Measurements from ENCODE around the gene NPPA. TPM values are rescaled to one million over a fixed set of nuclear protein-coding genes. Genes with fewer than 3 reads are reported as not detected.

Gene NPPA
- total and polyA plus RNA-seq, 8 donors = 0.48 to 7.2 (median 2.7) TPM; not detected in 3

GRCh38 chr1:11823366-11824137 lies 24.0 kb downstream of the NPPA start:
- intact Hi-C loops (cut with DNase I; ENCODE audit: low total_unique reads) = no loop called here

GRCh38 chr1:11822091-11822490 lies 25.5 kb downstream of the NPPA start:
- Histone ChIP-seq H3K36me3 (peaks cover 45 to 100% (median 100%) of the 10 kb centered on the region in 4 donors), H3K9me3 (no peaks in the 10 kb centered on the region), H3K27me3 (no peaks in the 10 kb centered on the region), H3K4me3 (no peak overlapping the region), H3K4me1 (no peaks in the 10 kb centered on the region), H3K27ac (no peak overlapping the region)
- no peak for DNase-seq
- intact Hi-C loops (cut with DNase I; ENCODE audit: low total_unique reads) = no loop called here
- 88 to 97% (median 95%) methylated on average over 3 of the region's 3 CpGs for WGBS, 5 donors
- TF ChIP-seq EP300 (IDR thresholded peaks at IDR 0.05) = no peak
- TF ChIP-seq POLR2A (IDR thresholded peaks at IDR 0.05) = no peak
- no peak for TF ChIP-seq POLR2AphosphoS5 (IDR thresholded peaks at IDR 0.05)
- no peak for TF ChIP-seq CTCF (IDR thresholded peaks at IDR 0.05)

More at GRCh38 chr1:11823366-11824137, 24.0 kb downstream of the NPPA start:
- no peaks in the 10 kb centered on the region for H3K9me3 ChIP-seq
- H3K27me3 ChIP-seq = no peaks in the 10 kb centered on the region
- DNase-seq = no peak
- peaks cover 48 to 100% (median 100%) of the 10 kb centered on the region in 4 donors for H3K36me3 ChIP-seq
- 53 to 82% (median 65%) methylated on average over 15 to 17 of the region's 17 CpGs for WGBS, 5 donors
- no peak overlapping the region for H3K27ac ChIP-seq
- TF ChIP-seq POLR2AphosphoS5 (IDR thresholded peaks at IDR 0.05) (no peak), CTCF (IDR thresholded peaks at IDR 0.05) (no peak), EP300 (IDR thresholded peaks at IDR 0.05) (no peak), POLR2A (IDR thresholded peaks at IDR 0.05) (no peak)
- H3K4me1 ChIP-seq = no peaks in the 10 kb centered on the region
- H3K4me3 ChIP-seq = no peak overlapping the region

GRCh38 chr1:11817192-11817591 lies 30.4 kb downstream of the NPPA start:
- TF ChIP-seq CTCF (IDR thresholded peaks at IDR 0.05) (no peak), POLR2A (IDR thresholded peaks at IDR 0.05) (no peak), EP300 (IDR thresholded peaks at IDR 0.05) (no peak)
- 84 to 92% (median 88%) methylated on average over 12 of the region's 12 CpGs for WGBS, 5 donors
- H3K4me3 ChIP-seq = no peak overlapping the region
- H3K36me3 ChIP-seq = peaks cover 45 to 93% (median 87%) of the 10 kb centered on the region in 4 donors
- no peaks in the 10 kb centered on the region for H3K27me3 ChIP-seq
- intact Hi-C loops (cut with DNase I; ENCODE audit: low total_unique reads) = no loop called here
- no peak overlapping the region for H3K27ac ChIP-seq
- no peaks in the 10 kb centered on the region for H3K9me3 ChIP-seq
- DNase-seq = no peak
- H3K4me1 ChIP-seq = no peaks in the 10 kb centered on the region

GRCh38 chr1:11813021-11813420 lies 34.6 kb downstream of the NPPA start:
- intact Hi-C loops (cut with DNase I; ENCODE audit: low total_unique reads) = no loop called here
- Histone ChIP-seq H3K36me3 (peaks cover 35 to 86% (median 82%) of the 10 kb centered on the region in 4 donors), H3K27me3 (no peaks in the 10 kb centered on the region), H3K4me3 (no peak overlapping the region), H3K9me3 (no peaks in the 10 kb centered on the region), H3K4me1 (peaks cover 0 to 18% (median 11%) of the 10 kb centered on the region in 4 donors), H3K27ac (no peak overlapping the region)
- no peak for DNase-seq
- 82 to 93% (median 92%) methylated on average over 5 of the region's 5 CpGs for WGBS, 5 donors
- no peak for TF ChIP-seq CTCF (IDR thresholded peaks at IDR 0.05)
- no peak for TF ChIP-seq EP300 (IDR thresholded peaks at IDR 0.05)

All from stomach (tissue), 9 donors.